SK-N-MC (cell line): ENCODE measurements around the gene ALX3.

Experiments used
- EZH2 ChIP-seq: fragments of 200-600 bp; sonication (generic); IDR thresholded peaks from one replicate; pipeline ENCODE4 v1.6.1; 2017; ENCODE audit warnings: antibody characterized with exemption
- FOXP2 ChIP-seq: optimal IDR thresholded peaks from 2 replicates; pipeline ENCODE3; 2011; ENCODE audit warnings: mild to moderate bottlenecking, moderate library complexity; ENCODE audit not compliant: insufficient read depth; ENCODE audit errors: extremely low read length, control extremely low read depth

DNA sequence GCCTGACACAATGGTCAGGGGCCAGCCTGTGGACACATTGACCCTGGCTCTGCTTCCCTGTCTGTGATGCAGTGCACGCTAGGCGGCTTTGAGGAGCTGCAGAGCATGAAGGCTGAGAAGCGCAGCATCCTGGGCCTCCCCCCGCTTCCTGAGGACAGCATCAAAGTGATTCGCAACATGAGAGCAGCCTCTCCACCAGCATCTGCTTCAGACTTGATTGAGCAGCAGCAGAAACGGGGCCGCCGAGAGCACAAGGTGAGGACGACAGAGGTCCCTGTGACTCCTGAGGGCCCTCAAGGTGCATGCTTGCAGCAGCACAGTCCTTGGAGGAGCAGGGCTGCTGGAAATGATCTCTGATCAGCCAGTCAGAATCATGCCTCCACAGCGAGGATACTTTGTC is 27.5 kb downstream of the ALX3 start:
- TF ChIP-seq EZH2 (no peak), FOXP2 (no peak)
